HEK293T (cell line): Measurements from ENCODE around the gene GABRB3.

ENCODE experiments used
- BHLHE40 ChIP-seq: fragments of 450-650 bp; IDR thresholded peaks from 2 replicates; pipeline ENCODE4 v1.6.1; 2016; ENCODE audit warnings: mild to moderate bottlenecking, moderate library complexity, borderline replicate concordance
- CTBP1 ChIP-seq: fragments of 450-650 bp; IDR thresholded peaks from 2 replicates; pipeline ENCODE4 v1.6.1; 2016; ENCODE audit warnings: borderline replicate concordance
- ELF4 ChIP-seq: fragments of 450-650 bp; IDR thresholded peaks from 2 replicates; pipeline ENCODE4 v1.6.1; 2017; ENCODE audit warnings: antibody characterized with exemption
- FOXA1 ChIP-seq: fragments of 450-650 bp; IDR thresholded peaks from 2 replicates; pipeline ENCODE4 v1.6.1; 2016; ENCODE audit warnings: mild to moderate bottlenecking
- FOXK2 ChIP-seq: fragments of 450-650 bp; IDR thresholded peaks from 2 replicates; pipeline ENCODE4 v1.6.1; 2016; ENCODE audit warnings: mild to moderate bottlenecking
- FOXM1 ChIP-seq: fragments of 450-650 bp; IDR thresholded peaks from 2 replicates; pipeline ENCODE4 v1.6.1; 2017; ENCODE audit warnings: mild to moderate bottlenecking, borderline replicate concordance
- HDGF ChIP-seq: fragments of 450-650 bp; IDR thresholded peaks from 2 replicates; pipeline ENCODE4 v1.6.1; 2017; ENCODE audit warnings: antibody characterized with exemption, borderline replicate concordance
- NFRKB ChIP-seq: fragments of 450-650 bp; IDR thresholded peaks from 2 replicates; pipeline ENCODE4 v1.6.1; 2016; ENCODE audit warnings: mild to moderate bottlenecking, moderate library complexity
- PKNOX1 ChIP-seq: fragments of 450-650 bp; IDR thresholded peaks from 2 replicates; pipeline ENCODE4 v1.6.1; 2016
- SP1 ChIP-seq: fragments of 450-650 bp; IDR thresholded peaks from 2 replicates; pipeline ENCODE4 v1.6.1; 2017
- SUZ12 ChIP-seq: fragments of 450-650 bp; IDR thresholded peaks from 2 replicates; pipeline ENCODE4 v1.6.1; 2016; ENCODE audit warnings: mild to moderate bottlenecking

GRCh38 chr15:26698555-26698954 lies 74.3 kb downstream of the GABRB3 start:
- TF ChIP-seq SP1 (no peak), FOXK2 (no peak), HDGF (no peak), CTBP1 (no peak), BHLHE40 (no peak), FOXM1 (no peak), PKNOX1 (no peak), ELF4 (no peak), NFRKB (no peak), SUZ12 (no peak), FOXA1 (no peak)
